Measurements from ENCODE around the gene DYNC2LI1.
A peak's percentile ranks its signal among the peaks of the same experiment; 100 is the strongest.
"Not testable (repeated sequence)": the region's sequence is repeated elsewhere in the genome, so short reads cannot be mapped to it uniquely, and the experiment has no call there.

DYNC2LI1 gene

DNA sequence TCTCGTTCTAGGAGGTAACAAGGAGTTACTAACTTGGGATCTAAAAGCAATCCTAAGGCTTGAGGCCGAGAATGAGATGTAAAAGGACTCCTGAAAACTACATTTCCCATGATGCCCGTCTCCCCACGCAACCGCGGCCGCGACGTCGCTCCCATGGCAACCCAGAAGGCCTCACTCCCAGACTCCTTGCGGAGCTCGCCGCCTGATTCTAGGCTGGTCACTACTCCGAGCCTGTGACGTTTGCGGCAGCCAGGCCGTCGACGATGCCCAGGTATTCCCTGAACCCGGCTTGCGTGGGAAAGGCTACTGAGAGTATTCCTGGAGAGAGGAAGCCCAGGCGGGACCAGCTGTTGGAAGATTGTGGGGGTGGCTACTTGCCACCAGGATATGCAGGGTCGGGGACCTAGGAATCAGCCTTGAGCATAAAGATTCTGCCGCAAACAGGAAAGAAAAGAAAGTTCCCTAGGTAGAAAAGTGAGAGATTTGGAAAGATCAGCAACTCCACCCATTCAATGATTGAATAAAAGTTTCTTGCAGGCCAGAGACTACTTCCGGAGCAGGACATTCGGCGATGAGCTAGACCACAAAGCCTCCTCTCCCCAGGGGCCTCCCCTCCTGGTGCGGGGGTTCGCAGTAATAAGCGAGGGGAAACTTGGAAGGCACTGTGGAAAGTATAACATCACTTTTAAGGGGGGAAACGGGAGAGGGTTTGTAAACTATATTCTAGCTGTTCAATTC lies at the start of gene DYNC2LI1:
TSS of gene DYNC2LI1 (plus strand) at position 164 of the 738 bp plus-strand sequence. CDS start at position 264, 100 bp downstream.
- DNase-seq, result peak; percentile 10

DNA sequence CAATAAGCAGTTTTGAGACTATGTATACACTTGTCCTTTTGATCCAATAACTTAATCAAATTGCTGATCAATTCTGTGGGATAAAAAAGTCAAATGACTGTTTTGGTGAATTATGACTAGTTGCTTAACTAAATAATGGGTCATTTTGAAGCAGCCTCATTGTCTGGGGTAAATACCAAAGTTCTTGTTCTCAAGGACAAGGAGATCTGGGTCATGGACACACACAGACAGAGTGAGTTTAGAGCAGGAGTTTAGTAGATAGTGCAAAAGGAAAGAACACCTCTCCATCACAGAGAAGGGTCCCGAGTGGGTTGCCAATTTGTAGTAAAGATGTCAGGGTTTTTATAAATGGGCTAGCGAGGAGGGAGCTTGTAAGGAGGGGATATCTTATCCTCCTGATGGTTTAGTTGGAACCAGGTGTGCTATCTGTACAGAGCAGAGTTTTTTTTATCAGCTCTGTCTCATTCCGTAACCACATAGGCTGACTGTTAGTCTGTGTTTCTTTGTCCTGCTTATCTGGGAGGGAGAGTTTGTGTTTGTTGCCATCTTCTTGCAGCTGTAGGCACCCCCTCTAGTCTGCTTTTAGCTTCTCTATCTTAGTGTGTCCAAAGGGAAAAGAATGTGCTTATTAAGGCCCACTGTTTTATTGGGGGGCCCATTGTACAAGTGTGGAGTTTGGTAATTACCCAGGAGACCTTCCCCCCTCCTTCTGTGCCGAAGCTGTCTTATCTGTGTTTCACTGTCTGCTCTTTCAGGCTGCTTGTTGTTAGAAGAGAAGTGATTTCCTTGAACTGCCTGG lies 48.9 kb upstream of the DYNC2LI1 start:
- DNase-seq, result no peak

- DNase-seq, result no peak
These were observed 48.1 kb upstream of the DYNC2LI1 start for GRCh38 chr2:43725711-43726246.

GRCh38 chr2:43726961-43727633 lies 46.7 kb upstream of the DYNC2LI1 start:
- not testable (repeated sequence) for DNase-seq

DNA sequence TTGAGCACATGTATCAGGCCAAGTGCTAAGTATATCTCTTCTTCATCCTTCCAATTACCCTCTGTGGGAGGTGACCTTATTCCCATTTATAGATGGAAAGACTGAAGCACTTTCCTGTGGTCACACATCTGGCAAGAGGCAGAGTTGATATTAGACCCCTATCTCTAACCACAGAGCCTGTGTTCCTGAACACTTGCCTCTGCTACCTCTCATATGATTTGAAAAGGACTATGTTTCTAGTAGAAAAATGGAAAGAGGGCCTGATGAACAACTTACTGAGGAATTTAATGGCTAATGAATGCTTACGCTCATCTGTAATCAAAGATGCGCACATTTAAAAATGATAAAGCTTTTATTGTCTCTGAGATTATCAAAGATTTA lies 46.2 kb upstream of the DYNC2LI1 start:
- DNase-seq, result no peak

GRCh38 chr2:43729491-43730174 lies 44.2 kb upstream of the DYNC2LI1 start:
- no peak for DNase-seq

DNA sequence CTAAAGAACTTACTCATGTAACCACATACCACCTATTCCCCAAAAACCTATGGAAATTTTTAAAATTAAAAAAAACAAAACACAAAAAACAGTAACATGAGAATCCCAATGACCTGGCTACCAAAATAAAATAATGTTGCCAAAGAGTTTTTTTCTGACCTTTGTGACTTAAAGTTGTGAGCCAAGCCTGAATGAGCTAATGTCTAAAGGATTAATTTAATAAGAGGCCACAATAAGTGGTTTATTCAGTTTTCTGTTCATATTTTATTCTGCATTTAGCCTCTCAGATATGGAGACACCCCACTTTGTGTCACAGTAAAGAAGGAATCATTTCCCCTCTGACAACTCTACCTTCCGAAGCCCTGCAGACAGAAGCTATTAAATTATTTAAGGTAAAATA lies 42.6 kb upstream of the DYNC2LI1 start:
- DNase-seq, result no peak

DNA sequence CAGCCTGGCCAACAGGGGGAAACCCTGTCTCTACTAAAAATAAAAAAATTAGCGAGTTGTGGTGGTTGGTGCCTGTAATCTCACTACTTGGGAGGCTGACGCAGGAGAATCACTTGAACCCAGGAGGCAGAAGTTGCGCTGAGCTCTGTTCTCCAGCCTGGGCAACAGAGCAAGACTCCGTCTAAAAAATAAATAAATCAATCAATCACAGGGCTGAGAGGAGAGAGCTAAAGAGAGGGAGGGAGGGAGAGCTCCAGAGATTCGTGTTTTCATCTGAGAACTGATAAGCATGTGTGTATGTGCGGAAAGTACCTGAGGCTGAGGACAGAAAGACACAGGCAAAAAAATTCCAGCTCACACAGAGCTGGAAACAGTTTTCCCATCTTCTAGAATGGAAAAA lies 37.2 kb upstream of the DYNC2LI1 start:
- no peak for DNase-seq

GRCh38 chr2:43737097-43737854 lies 36.6 kb upstream of the DYNC2LI1 start:
- no peak for DNase-seq

- no peak for DNase-seq
These were observed 36.0 kb upstream of the DYNC2LI1 start for GRCh38 chr2:43737855-43738254.

GRCh38 chr2:43738257-43738656 lies 35.6 kb upstream of the DYNC2LI1 start:
- no peak for DNase-seq

GRCh38 chr2:43743706-43744105 lies 30.1 kb upstream of the DYNC2LI1 start:
- DNase-seq, result no peak

DNA sequence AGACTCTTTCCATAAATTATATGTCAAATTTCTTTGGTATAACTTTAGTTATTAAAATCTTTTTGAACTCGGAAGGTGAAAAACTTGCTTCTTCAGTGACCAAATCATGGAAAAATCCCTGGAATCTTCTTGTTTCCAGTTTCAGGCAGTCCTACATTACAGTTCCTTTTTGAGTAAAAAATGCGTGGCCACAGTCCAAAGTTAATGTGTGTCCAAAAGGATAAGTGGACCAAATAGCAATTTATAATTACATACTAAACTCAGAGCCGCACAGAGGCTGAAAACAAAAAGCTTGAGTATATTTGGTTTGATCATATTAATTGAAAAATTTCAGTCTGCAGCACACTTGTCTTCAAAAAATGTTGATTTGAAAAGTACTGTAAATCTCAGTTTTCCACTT lies 28.4 kb upstream of the DYNC2LI1 start:
- no peak for DNase-seq

GRCh38 chr2:43748333-43748732 lies 25.5 kb upstream of the DYNC2LI1 start:
- no peak for DNase-seq

GRCh38 chr2:43749583-43749982 lies 24.3 kb upstream of the DYNC2LI1 start:
- no peak for DNase-seq

GRCh38 chr2:43751476-43751990 lies 22.3 kb upstream of the DYNC2LI1 start:
- no peak for DNase-seq

DNA sequence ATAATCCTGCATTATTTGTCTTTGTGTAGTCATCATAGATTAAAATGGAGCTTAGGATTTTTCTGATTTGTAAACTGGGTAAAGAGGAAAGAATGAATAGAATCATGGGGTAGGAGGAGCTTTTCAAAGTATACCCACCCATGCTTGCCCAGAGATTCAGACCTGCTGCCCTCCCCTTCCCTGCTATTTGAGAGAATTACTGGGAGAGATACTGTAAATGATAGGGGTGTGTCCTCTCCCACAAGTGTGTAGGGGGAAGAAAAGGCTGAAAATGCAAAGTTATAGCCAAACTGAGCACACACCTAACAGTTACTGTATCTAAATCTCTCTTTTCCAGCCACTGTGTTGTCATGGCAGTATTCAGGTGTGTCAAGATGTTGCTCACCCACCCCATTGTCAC lies 21.5 kb upstream of the DYNC2LI1 start:
- DNase-seq, result no peak

- no peak for DNase-seq
These were observed 19.7 kb upstream of the DYNC2LI1 start for GRCh38 chr2:43754180-43754579.

DNA sequence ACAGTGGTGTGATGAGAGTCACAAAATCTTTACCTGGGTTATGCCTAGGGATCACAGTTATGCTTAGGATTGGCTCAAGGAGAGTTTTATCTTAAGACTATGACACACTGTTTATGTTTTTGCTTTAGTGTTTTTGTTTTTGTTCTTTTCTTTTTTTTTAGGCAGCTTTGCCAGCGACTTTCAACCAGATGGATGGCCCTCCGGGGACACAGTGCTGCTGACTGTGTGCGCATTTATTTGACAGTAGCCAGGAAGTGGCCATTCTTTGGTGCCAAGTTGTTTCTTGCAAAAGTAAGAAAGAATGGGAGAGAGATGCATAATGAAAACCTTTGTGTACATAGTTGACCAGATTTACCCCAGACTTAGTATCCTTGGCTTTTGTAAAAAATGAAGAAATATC lies 15.1 kb upstream of the DYNC2LI1 start:
- no peak for DNase-seq

DNA sequence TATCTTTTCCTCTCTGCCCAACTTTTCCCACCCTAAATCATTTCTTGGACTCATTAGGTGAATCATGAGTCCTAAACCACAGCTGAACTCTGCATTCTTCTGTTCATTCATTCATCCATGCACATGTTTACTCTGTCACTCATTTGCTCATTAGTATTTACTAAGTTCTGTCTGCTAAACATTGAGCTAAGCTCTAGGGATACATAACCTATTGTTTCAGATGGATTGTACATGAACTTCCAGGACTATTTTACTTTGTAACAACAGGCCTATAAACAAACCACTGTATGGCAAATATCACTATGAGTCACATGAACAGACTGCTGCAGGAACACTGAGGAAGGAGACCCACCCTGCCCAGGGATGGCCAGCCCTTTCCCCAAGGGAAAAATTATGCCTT lies 14.6 kb upstream of the DYNC2LI1 start:
- no peak for DNase-seq

DNA sequence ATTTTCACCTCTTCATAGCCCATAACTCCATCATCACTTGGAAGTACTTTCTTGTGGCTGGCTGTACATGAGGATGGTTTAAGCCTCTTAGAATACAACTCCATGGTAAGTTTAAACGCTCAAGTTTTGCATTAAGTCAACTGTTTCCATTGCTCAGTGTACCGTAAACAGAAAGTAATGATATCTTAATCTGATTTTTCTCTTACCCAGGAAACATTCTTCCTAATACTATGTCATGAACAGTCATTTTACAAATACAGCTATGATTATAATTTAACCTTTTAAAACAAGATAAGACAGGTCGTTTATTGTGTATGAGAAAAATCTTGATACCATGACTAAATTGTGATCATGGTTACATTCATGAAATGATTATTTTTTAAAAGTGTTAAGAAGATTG lies 11.6 kb upstream of the DYNC2LI1 start:
- no peak for DNase-seq

GRCh38 chr2:43763091-43763490 lies 10.7 kb upstream of the DYNC2LI1 start:
- DNase-seq, result no peak
